Measurements from ENCODE around the gene C11orf52.

Gene C11orf52

DNA sequence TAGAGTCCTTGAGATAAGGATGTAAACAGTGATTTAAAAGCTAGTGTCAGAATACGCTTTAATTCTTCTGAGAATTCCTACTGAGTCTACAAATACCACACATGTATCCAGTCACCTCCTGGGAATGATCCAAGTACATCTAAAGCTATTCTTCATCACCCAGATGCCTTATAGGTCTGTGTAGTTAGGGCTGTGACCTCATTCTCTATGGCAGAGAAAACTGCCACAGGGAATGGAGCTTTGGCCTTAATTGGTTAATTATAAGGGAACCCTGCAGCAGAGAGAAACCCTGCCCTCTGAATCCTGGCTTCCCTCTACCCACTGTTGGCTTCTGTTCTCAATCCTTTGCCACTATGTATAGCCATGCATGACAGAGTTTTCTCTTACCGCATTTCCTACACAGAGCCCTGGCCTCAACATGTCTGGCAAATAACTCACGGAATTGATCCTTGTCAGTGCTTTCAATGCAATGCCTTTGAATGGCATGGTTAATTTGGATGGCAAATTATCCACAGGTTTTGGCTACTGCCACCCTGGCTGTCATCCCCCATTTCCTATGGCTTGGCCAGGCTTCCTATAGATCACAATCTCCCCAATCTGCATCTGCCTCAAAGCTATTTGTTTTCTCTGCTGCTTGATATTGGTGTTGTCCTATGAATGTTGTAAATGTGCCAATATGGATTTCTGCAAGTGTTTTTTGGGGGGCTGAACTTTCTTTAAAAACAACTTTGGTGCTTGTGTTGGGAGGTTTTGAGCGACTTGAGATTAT is 21.3 kb downstream of the C11orf52 start:
- POLR2A ChIA-PET: interaction anchor here (1.6 to 2.0 kb wide), 2 partner anchors 14 to 146 kb away, joined by 4 to 9 read pairs; partner anchors contain the start of genes SDHD and TIMM8B
- TF ChIP-seq FOXK2 (IDR thresholded peaks at IDR 0.05) (no peak), ZNF384 (IDR thresholded peaks at IDR 0.05) (no peak), ARNT (IDR thresholded peaks at IDR 0.05) (no peak), FOXM1 (IDR thresholded peaks at IDR 0.05; ENCODE audit: borderline replicate concordance) (no peak)
- DNase-seq (ENCODE audit: extremely low spot score): no peak
- CTCF ChIA-PET: no interaction called here

DNA sequence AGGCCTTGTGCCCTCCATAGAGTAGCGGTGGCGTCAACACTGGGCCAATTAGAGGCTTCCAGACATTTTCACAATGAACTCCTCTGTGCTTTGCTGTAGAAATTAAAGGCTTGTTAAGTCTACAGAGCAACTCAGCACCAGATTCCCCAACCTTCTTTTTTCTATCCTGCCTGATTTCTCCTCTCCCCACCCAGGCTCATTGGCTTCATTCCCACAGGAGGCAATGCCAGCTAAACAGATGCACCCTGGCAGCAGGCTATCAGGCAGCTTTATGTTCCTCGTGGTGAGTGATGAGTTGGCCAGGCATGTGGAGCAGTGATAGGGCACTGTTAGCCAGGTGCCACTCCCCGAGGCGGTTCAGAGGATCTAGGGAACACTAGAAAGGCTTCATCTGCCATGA is 23.2 kb downstream of the C11orf52 start:
- CTCF ChIA-PET: no interaction called here
- TF ChIP-seq, protein P1, sequence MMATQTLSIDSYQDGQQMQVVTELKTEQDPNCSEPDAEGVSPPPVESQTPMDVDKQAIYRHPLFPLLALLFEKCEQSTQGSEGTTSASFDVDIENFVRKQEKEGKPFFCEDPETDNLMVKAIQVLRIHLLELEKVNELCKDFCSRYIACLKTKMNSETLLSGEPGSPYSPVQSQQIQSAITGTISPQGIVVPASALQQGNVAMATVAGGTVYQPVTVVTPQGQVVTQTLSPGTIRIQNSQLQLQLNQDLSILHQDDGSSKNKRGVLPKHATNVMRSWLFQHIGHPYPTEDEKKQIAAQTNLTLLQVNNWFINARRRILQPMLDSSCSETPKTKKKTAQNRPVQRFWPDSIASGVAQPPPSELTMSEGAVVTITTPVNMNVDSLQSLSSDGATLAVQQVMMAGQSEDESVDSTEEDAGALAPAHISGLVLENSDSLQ (IDR thresholded peaks at IDR 0.05): no peak
- TF ChIP-seq FOXM1 (IDR thresholded peaks at IDR 0.05; ENCODE audit: borderline replicate concordance) (no peak), NFRKB (IDR thresholded peaks at IDR 0.05) (no peak), LEF1 (IDR thresholded peaks at IDR 0.05; ENCODE audit: borderline replicate concordance) (no peak), SUZ12 (IDR thresholded peaks at IDR 0.05) (no peak), BHLHE40 (IDR thresholded peaks at IDR 0.05; ENCODE audit: borderline replicate concordance) (no peak), HDGF (IDR thresholded peaks at IDR 0.05; ENCODE audit: borderline replicate concordance) (no peak), L3MBTL2 (conservative IDR thresholded peaks at IDR 0.05) (no peak), CTBP1 (IDR thresholded peaks at IDR 0.05; ENCODE audit: borderline replicate concordance) (no peak), TARDBP (IDR thresholded peaks at IDR 0.05) (no peak), SP1 (IDR thresholded peaks at IDR 0.05) (no peak), ARNT (IDR thresholded peaks at IDR 0.05) (no peak), FOXA1 (IDR thresholded peaks at IDR 0.05) (no peak)
- no peak for DNase-seq (ENCODE audit: extremely low spot score)
- POLR2A ChIA-PET: interaction anchor here (2.2 kb wide), 1 partner anchor 15 kb away, joined by 9 read pairs; no protein-coding TSS in a partner anchor

DNA sequence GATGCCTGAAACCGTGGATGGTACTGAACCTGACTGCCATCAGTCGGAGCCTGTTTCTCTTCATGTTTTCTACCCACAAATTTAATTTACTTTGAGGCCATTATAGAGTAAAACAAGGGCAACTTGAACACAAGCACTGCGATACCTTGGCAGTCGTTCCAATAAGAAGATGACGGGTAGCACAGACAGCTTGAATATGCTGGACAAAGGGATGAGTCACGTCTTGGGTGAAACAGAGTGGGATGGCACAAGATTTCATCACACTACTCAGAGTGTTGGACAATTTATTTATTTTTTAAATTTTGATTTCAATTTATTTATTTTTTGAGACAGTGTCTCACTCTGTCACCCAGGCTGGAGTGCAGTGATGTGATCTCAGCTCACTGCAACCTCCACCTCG is 24.1 kb downstream of the C11orf52 start:
- ChIA-PET POLR2A (interaction anchor here (2.2 kb wide), 1 partner anchor 16 kb away, joined by 9 read pairs; no protein-coding TSS in a partner anchor), CTCF (interaction anchor here (0.6 to 0.8 kb wide), 2 partner anchors 11 kb away, joined by 3 read pairs; no protein-coding TSS in a partner anchor)
- TF ChIP-seq L3MBTL2 (conservative IDR thresholded peaks at IDR 0.05) (no peak), BHLHE40 (IDR thresholded peaks at IDR 0.05; ENCODE audit: borderline replicate concordance) (no peak), ZNF384 (IDR thresholded peaks at IDR 0.05) (no peak), FOXM1 (IDR thresholded peaks at IDR 0.05; ENCODE audit: borderline replicate concordance) (no peak), SP1 (IDR thresholded peaks at IDR 0.05) (no peak), HDGF (IDR thresholded peaks at IDR 0.05; ENCODE audit: borderline replicate concordance) (no peak), CTBP1 (IDR thresholded peaks at IDR 0.05; ENCODE audit: borderline replicate concordance) (no peak), FOXK2 (IDR thresholded peaks at IDR 0.05) (no peak), ARNT (IDR thresholded peaks at IDR 0.05) (no peak), TARDBP (IDR thresholded peaks at IDR 0.05) (no peak), SUZ12 (IDR thresholded peaks at IDR 0.05) (no peak), NFRKB (IDR thresholded peaks at IDR 0.05) (no peak), FOXA1 (IDR thresholded peaks at IDR 0.05) (no peak), ELF4 (IDR thresholded peaks at IDR 0.05) (no peak), LEF1 (IDR thresholded peaks at IDR 0.05; ENCODE audit: borderline replicate concordance) (no peak)
- TF ChIP-seq, protein P1 (IDR thresholded peaks at IDR 0.05): no peak
- DNase-seq (ENCODE audit: extremely low spot score): no peak

DNA sequence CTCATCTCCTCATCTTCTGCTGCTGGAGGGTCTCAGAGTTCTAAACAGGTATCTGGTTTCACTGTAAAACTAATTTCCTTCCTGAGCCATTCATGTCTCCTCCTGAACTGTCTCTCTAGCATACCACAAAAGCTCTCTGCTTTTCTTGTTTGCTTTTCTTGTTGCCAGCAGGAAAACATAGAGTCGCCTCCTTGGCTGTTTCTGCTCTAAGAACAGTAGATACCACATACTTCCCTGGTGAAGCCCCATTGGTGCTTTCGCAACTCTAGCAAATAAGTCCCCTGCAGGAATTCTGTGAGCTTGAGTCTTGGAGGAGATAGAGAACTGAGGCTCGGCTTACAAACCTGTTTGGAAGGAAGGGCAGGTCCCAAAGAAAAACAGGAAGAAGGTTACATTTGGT is 25.4 kb downstream of the C11orf52 start:
- DNase-seq (ENCODE audit: extremely low spot score): no peak
- ChIA-PET CTCF (interaction anchor here (0.6 to 1.2 kb wide), 3 partner anchors 8 to 277 kb away, joined by 3 to 4 read pairs (median 3); no protein-coding TSS in a partner anchor), POLR2A (no interaction called here)
- TF ChIP-seq NFRKB (IDR thresholded peaks at IDR 0.05) (no peak), SUZ12 (IDR thresholded peaks at IDR 0.05) (no peak), BHLHE40 (IDR thresholded peaks at IDR 0.05; ENCODE audit: borderline replicate concordance) (no peak), ARNT (IDR thresholded peaks at IDR 0.05) (no peak)

DNA sequence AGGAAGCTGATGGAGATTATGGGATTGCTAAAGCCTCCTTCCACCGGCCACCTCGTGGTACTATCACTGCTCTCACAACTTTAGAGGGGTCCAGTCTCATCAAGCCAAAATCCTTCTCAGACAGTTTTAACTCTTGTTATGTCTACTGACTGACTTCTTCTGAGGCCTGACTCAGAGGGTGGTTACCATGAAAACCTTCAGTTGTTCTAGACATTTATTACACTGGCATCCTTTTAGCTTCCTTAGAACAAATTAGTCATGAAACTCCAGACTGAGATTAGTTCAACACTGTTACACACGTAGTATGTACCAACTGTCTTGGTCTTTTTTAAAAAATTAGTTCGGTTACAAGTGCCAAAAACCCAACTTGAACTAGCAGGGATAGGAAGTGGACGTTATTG is 25.9 kb downstream of the C11orf52 start:
- DNase-seq (ENCODE audit: extremely low spot score): no peak
- ChIA-PET CTCF (interaction anchor here (1.1 to 1.2 kb wide), 2 partner anchors 9 to 13 kb away, joined by 3 read pairs; no protein-coding TSS in a partner anchor), POLR2A (no interaction called here)
- no peak for TF ChIP-seq LEF1 (IDR thresholded peaks at IDR 0.05; ENCODE audit: borderline replicate concordance)
- no peak for TF ChIP-seq NFRKB (IDR thresholded peaks at IDR 0.05)
- no peak for TF ChIP-seq L3MBTL2 (conservative IDR thresholded peaks at IDR 0.05)
- TF ChIP-seq HDGF (IDR thresholded peaks at IDR 0.05; ENCODE audit: borderline replicate concordance): no peak
- no peak for TF ChIP-seq SUZ12 (IDR thresholded peaks at IDR 0.05)
- no peak for TF ChIP-seq FOXM1 (IDR thresholded peaks at IDR 0.05; ENCODE audit: borderline replicate concordance)
- no peak for TF ChIP-seq TARDBP (IDR thresholded peaks at IDR 0.05)
- no peak for TF ChIP-seq CTBP1 (IDR thresholded peaks at IDR 0.05; ENCODE audit: borderline replicate concordance)
- TF ChIP-seq ZNF384 (IDR thresholded peaks at IDR 0.05): no peak
- TF ChIP-seq ARNT (IDR thresholded peaks at IDR 0.05): no peak
- no peak for TF ChIP-seq FOXA1 (IDR thresholded peaks at IDR 0.05)
- no peak for TF ChIP-seq SP1 (IDR thresholded peaks at IDR 0.05)
- TF ChIP-seq BHLHE40 (IDR thresholded peaks at IDR 0.05; ENCODE audit: borderline replicate concordance): no peak
- TF ChIP-seq FOXK2 (IDR thresholded peaks at IDR 0.05): no peak
- TF ChIP-seq, protein P1 (IDR thresholded peaks at IDR 0.05): no peak
- no peak for TF ChIP-seq ELF4 (IDR thresholded peaks at IDR 0.05)

DNA sequence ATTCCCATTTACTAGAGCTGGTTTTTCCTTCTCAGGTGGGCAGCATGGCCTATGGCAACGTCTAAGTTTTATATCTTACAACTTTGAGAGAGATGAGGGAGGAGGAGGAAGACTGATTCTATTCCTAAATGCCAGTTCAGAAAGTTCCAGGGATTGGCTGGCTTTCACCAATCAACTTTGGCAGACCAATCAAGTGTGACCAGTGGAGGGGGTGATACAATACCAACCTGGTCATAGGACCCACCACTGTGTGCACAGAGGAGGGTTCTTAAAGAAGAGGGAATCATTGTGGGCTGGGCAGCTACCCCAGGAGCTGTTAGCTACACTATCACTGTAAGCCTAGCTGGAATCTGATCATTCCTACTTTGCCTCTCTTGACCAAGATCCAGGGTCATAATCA is 26.5 kb downstream of the C11orf52 start:
- DNase-seq (ENCODE audit: extremely low spot score): no peak
- TF ChIP-seq BHLHE40 (IDR thresholded peaks at IDR 0.05; ENCODE audit: borderline replicate concordance) (no peak), HDGF (IDR thresholded peaks at IDR 0.05; ENCODE audit: borderline replicate concordance) (no peak)
- CTCF ChIA-PET: interaction anchor here (0.7 to 1.1 kb wide), 2 partner anchors 13 to 50 kb away, joined by 3 to 7 read pairs; no protein-coding TSS in a partner anchor
- POLR2A ChIA-PET: no interaction called here

All from HEK293T (cell line).